Retinal pigment epithelial cell (primary cell): ENCODE data around the gene BAIAP2.
A peak's percentile ranks its signal among the peaks of the same experiment; 100 is the strongest.

Source experiments
- DNase-seq: peaks from one replicate; pipeline ENCODE4 v3.0.0-alpha.2; 2010; ENCODE audit warnings: low read depth
- H3K4me3 ChIP-seq: 2 replicates; pipeline ENCODE4 v1.5.1; 2011; ENCODE audit warnings: mild to moderate bottlenecking, low read length, control low read depth, moderate library complexity
- CTCF ChIP-seq: conservative IDR thresholded peaks from 2 replicates; pipeline ENCODE4 v1.5.1; 2011; ENCODE audit warnings: low read depth, low read length, control low read depth, inconsistent platforms

The BAIAP2 gene

GRCh38 chr17:81062014-81062780 is 27.2 kb downstream of the BAIAP2 start:
- TF ChIP-seq CTCF: no peak
- DNase-seq: no peak
- no peak overlapping the region for H3K4me3 ChIP-seq

- no peak for TF ChIP-seq CTCF
- no peak overlapping the region for H3K4me3 ChIP-seq
- DNase-seq: no peak
Measured at GRCh38 chr17:81063106-81064093, 28.4 kb downstream of the BAIAP2 start.

- DNase-seq: peak; percentile 99
- TF ChIP-seq CTCF: peak; percentile 1
- H3K4me3 ChIP-seq: no peak overlapping the region
Measured at GRCh38 chr17:81064678-81065475, 29.9 kb downstream of the BAIAP2 start.

- DNase-seq: no peak
- H3K4me3 ChIP-seq: no peak overlapping the region
- TF ChIP-seq CTCF: no peak
Measured at GRCh38 chr17:81065500-81065899, 30.5 kb downstream of the BAIAP2 start.

- H3K4me3 ChIP-seq: no peak overlapping the region
- no peak for TF ChIP-seq CTCF
- DNase-seq: no peak
Measured at GRCh38 chr17:81066072-81066471, 31.1 kb downstream of the BAIAP2 start.

- H3K4me3 ChIP-seq: no peak overlapping the region
- no peak for DNase-seq
- no peak for TF ChIP-seq CTCF
Measured at GRCh38 chr17:81066771-81067315, 31.9 kb downstream of the BAIAP2 start.
